ENCODE data around the gene SPRR2A. TPM values are rescaled to one million over a fixed set of nuclear protein-coding genes. Genes with fewer than 3 reads are reported as not detected.
"Not testable (repeated sequence)": the region's sequence is repeated elsewhere in the genome, so short reads cannot be mapped to it uniquely, and the experiment has no call there.

SPRR2A gene
- total RNA-seq, 1 donor, result not detected

DNA sequence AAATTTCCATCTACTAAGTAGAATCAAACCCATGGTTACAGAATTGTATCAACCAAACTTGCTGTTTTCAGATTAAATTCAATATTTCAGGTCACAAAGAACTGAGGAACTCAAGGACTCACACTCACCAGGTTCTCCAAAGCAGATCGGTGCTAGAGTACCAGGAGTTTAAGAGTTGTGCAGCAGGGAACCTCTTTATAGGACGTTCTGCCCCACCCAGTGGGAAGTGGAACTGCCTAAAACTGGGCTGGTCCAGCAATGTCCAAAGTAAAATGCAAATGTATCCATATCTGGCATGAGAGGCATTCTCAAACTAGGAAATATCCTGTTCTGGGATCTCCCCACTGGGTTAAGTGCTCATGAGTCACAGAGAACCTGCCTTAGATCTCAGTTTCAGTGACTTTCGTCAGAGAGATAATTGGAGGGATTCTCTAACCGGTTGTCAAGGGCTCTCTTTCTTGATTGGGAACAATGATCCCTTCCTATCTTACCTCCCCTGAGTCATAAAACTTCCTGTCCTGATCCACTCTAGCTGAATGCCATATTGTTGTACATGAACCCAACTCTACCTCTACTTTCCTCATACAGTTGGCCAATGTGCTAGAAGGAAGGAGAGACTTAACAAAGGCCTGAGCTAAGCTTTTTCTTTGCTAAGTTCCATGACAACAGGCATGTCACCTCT is 16.2 kb downstream of the SPRR2A start, which contains the start of gene SPRR2D:
Gene SPRR2D, minus strand, starts transcription at position 171 of the 682 bp plus-strand sequence. CDS start 774 bp downstream, outside the sequence.
- Histone ChIP-seq H3K9me3 (ENCODE audit: low read depth, low read length) (no peaks in the 10 kb centered on the region), H3K27me3 (ENCODE audit: insufficient read depth, low read length) (peaks cover 9% of the 10 kb centered on the region), H3K4me3 (ENCODE audit: low read length) (no peak within 1 kb of the TSS)

DNA sequence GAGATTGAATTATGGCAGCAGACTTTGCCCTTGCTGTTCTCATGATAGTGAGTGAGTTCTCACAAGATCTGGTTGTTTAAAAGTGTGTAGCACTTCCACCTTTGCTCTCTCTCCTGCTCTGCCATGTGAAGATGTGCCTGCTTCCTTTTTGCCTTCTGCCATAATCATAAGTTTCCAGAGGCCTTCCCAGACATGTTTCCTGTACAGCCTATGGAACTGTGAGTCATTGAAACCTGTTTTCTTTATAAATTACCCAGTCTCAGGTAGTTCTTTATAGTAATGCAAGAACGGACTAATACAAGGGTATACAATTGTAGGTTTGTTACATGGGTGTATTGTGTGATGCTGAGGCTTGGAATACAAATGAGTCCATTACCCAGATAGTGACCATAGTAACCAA is 22.1 kb downstream of the SPRR2A start:
- Histone ChIP-seq H3K4me1 (ENCODE audit: insufficient read depth, low read length) (no peaks in the 10 kb centered on the region), H3K9me3 (ENCODE audit: low read depth, low read length) (no peaks in the 10 kb centered on the region), H3K4me3 (ENCODE audit: low read length) (no peak overlapping the region), H3K27me3 (ENCODE audit: insufficient read depth, low read length) (no peaks in the 10 kb centered on the region)

More for the DNA sequence above, 16.2 kb downstream of the SPRR2A start, which contains the start of gene SPRR2D:
- H3K4me1 ChIP-seq (ENCODE audit: insufficient read depth, low read length), result no peaks in the 10 kb centered on the region

DNA sequence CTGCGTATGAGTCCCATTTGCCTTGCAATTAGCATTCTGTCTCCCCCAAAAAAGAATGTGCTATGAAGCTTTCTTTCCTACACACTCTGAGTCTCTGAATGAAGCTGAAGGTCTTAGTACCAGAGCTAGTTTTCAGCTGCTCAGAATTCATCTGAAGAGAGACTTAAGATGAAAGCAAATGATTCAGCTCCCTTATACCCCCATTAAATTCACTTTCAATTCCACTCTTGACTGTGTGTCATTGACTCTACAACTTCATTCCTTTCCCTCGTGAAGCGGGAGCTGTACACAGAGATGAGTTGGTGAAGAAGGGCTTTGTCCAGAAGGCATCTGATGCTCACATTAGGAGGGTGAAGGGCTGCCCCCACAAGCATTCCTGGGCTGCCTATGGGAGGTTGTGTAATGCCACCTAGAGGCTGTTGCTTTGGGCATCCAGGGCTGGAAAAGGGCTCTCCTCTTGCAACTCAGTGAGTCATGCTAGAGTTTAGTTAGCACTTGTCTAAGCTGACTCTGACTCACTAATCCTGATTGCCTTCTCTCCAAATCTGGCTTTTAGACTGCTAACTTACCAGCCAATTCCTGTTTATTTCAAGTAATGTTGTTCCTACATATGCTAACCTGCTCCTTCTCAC is 24.5 kb downstream of the SPRR2A start:
- Histone ChIP-seq H3K27me3 (ENCODE audit: insufficient read depth, low read length) (no peaks in the 10 kb centered on the region), H3K4me1 (ENCODE audit: insufficient read depth, low read length) (no peaks in the 10 kb centered on the region), H3K9me3 (ENCODE audit: low read depth, low read length) (no peaks in the 10 kb centered on the region), H3K4me3 (ENCODE audit: low read length) (no peak overlapping the region)

DNA sequence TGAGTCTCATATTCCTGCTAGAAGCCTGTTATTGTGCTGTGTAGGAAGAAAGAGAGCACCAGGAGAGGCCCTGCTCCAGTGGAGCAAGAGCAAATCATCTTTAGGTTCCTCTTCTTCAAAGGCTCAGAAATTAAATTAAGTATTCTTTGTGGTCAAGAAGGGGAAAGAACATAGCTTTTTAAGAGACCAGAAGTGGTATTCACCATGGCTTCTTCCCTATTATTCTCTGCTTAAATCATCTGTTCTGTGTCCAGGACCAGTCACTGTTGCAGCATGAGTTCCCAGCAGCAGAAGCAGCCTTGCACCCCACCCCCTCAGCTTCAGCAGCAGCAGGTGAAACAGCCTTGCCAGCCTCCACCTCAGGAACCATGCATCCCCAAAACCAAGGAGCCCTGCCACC is 25.2 kb downstream of the SPRR2A start:
- no peaks in the 10 kb centered on the region for H3K27me3 ChIP-seq (ENCODE audit: insufficient read depth, low read length)
- no peaks in the 10 kb centered on the region for H3K9me3 ChIP-seq (ENCODE audit: low read depth, low read length)
- no peak overlapping the region for H3K4me3 ChIP-seq (ENCODE audit: low read length)
- no peaks in the 10 kb centered on the region for H3K4me1 ChIP-seq (ENCODE audit: insufficient read depth, low read length)

DNA sequence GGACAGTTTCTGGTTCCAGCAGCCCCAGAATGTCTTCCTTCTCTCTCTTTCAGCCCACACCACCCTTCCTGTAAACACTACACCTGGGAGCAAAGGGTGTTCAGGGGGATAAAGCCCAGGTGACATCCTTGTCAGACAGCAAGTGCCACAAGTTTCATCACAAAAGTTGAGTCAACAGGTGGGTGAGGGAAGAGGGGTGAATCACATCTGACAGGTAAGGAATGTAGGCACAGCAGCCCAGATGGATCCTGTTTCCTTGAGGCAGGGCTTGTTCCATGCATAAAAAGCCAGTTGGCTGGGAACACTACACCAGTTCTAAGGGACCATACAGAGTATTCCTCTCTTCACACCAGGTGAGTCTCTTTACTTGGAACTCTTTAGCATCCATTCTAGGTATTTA is 26.4 kb downstream of the SPRR2A start, which contains the start of gene SPRR1B:
Gene SPRR1B, plus strand, starts transcription at position 309 of the 400 bp plus-strand sequence. CDS start 1,143 bp downstream, outside the sequence.
- H3K4me1 ChIP-seq (ENCODE audit: insufficient read depth, low read length), result no peaks in the 10 kb centered on the region
- no peak within 1 kb of the TSS for H3K4me3 ChIP-seq (ENCODE audit: low read length)
- H3K27me3 ChIP-seq (ENCODE audit: insufficient read depth, low read length), result no peaks in the 10 kb centered on the region
- no peaks in the 10 kb centered on the region for H3K9me3 ChIP-seq (ENCODE audit: low read depth, low read length)

DNA sequence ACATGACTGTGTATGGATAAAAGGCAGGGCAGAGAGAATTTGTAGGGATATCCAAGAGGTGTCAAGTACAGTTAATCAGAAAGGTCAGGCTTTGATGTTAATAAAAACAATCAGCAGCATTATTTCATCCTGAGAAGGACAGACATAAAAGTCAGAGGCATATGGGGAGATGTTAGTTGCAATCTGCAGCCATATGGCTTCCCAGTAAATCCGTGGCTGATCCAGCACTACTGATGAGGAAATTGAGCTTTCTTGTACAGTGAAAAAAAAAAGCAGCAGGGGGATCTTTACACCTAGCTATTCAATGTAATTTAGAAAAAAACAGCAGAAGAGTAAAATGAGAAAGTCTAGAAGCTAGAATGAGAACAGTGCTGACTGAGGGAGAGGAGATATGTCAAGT is 28.5 kb downstream of the SPRR2A start:
- Histone ChIP-seq H3K27me3 (ENCODE audit: insufficient read depth, low read length) (no peaks in the 10 kb centered on the region), H3K4me3 (ENCODE audit: low read length) (no peak overlapping the region), H3K9me3 (ENCODE audit: low read depth, low read length) (no peaks in the 10 kb centered on the region), H3K4me1 (ENCODE audit: insufficient read depth, low read length) (no peaks in the 10 kb centered on the region)

DNA sequence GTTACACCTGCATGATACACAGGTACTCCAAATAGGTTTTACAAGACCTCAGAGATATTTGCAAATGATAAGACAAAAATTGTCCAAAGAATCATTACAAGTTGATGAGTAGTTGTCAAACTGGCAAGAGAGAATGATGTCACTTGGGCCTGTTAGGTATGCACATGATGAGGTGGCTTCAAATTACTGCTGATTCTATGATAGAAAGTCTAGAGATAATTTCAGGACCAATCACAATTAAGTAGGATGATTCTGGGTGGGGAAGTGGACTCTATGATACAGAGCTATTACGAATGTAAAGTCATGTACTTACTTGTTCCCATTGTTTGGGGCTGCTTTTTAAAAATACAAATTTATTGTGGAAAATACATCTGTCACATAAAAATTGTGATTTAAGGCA is 31.5 kb downstream of the SPRR2A start:
- Histone ChIP-seq H3K4me1 (ENCODE audit: insufficient read depth, low read length) (no peaks in the 10 kb centered on the region), H3K4me3 (ENCODE audit: low read length) (no peak overlapping the region), H3K9me3 (ENCODE audit: low read depth, low read length) (no peaks in the 10 kb centered on the region), H3K27me3 (ENCODE audit: insufficient read depth, low read length) (no peaks in the 10 kb centered on the region)

DNA sequence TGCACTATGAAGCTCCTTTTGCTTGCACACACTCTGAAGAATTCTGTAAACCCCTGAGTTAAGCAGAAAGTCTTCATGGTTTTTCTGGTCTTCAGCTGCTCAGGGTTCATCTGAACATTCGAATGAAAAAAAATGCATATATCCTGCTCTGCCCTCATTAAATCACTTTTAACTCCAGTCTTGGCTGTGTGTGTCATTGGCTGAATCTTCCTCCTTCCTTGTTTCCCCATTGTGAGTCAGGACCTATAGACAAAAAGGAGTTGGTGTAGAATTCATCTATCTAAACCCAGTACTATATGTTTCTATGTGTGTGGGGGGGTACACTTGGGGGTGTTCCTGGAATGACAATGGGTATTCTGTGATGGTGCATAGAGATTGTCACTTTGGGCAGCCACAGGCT is 32.9 kb downstream of the SPRR2A start:
- Histone ChIP-seq H3K9me3 (ENCODE audit: low read depth, low read length) (no peaks in the 10 kb centered on the region), H3K4me3 (ENCODE audit: low read length) (no peak overlapping the region), H3K27me3 (ENCODE audit: insufficient read depth, low read length) (no peaks in the 10 kb centered on the region), H3K4me1 (ENCODE audit: insufficient read depth, low read length) (no peaks in the 10 kb centered on the region)

DNA sequence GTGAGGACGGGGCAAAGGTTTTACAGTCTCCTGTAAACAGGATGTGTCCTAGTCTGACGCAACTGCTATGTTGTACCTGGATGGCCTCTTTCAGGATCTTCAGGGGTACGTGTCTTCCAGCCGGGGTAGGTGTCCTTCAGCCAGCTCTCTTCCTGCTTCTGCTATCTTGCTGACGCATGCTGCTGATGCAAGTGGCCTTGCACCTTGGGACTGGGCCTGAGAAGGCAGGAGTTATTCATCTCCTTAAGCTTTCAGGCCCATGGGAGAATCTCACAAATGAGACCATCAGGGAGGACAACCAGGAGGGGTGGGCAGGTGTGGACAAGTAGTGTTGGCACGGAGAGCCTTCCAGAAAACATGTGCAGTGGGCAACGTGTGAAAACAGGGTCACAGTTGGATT is 34.2 kb downstream of the SPRR2A start:
- Histone ChIP-seq H3K9me3 (ENCODE audit: low read depth, low read length) (no peaks in the 10 kb centered on the region), H3K4me1 (ENCODE audit: insufficient read depth, low read length) (no peaks in the 10 kb centered on the region), H3K27me3 (ENCODE audit: insufficient read depth, low read length) (no peaks in the 10 kb centered on the region), H3K4me3 (ENCODE audit: low read length) (no peak overlapping the region)

DNA sequence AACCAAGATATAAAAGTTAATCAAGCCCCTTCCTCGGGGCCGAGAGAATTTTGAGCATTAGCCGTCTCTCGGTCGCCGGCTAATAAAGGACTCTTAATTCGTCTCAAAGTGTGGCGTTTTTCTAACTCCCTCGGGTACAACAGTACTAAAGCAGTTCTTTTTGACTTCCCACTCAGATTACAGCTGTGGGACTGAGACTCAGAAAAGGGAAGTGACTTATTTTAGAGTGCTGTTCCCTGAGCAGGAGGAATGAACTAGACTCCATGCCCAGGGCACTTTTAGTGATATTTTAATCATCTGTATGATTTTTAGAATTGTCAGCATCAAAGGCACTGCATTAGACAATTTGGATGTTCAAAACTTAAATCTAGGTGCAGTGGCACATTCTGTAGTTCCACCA is 35.0 kb downstream of the SPRR2A start:
- H3K4me3 ChIP-seq (ENCODE audit: low read length); H3K27me3 ChIP-seq (ENCODE audit: insufficient read depth, low read length); H3K4me1 ChIP-seq (ENCODE audit: insufficient read depth, low read length); H3K9me3 ChIP-seq (ENCODE audit: low read depth, low read length): not testable (repeated sequence)

DNA sequence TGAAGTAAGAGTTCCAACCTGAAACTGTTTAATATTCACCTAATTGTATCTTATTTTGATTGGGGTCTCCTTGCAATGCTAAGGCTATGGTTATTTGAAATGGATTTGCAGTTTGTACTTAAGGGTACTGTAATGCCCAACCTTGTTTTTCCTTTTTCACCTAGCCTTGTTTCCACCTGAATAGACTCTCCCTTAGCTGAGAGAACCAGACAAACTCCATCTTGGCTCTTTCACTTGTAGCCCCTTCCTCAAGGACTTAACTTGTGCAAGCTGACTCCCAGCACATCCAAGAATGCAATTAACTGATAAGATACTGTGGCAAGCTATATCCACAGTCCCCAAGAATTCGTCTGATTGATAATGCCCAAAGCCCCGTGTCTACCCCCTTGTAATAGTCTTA is 35.5 kb downstream of the SPRR2A start:
- not testable (repeated sequence) for H3K9me3 ChIP-seq (ENCODE audit: low read depth, low read length); H3K4me3 ChIP-seq (ENCODE audit: low read length); H3K27me3 ChIP-seq (ENCODE audit: insufficient read depth, low read length); H3K4me1 ChIP-seq (ENCODE audit: insufficient read depth, low read length)

DNA sequence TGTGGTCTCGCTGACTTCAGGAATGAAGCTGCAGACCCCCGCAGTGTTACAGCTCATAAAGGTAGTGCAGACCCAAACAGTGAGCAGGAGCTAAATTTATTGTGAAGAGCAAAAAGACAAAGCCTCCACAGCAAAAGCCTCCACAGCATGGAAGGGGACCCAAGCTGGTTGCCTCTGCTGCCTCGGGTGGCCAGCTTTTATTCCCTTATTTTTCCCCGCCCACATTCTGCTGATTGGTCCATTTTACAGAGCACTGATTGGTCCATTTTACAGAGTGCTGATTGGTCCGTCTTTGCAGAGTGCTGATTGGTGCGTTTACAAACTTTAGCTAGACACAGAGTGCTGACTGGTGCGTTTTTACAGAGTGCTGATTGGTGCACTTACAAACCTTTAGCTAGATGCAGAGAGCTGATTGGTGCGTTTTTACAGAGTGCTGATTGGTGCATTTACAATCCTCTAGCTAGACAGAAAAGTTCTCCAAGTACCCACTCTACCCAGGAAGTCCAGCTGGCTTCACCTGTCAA is 46.0 kb downstream of the SPRR2A start:
- H3K9me3 ChIP-seq (ENCODE audit: low read depth, low read length); H3K27me3 ChIP-seq (ENCODE audit: insufficient read depth, low read length); H3K4me1 ChIP-seq (ENCODE audit: insufficient read depth, low read length); H3K4me3 ChIP-seq (ENCODE audit: low read length): not testable (repeated sequence)

Other genes with a start within 250 kb of the SPRR2A start
- gene LCE1B, start 245.5 kb downstream of the SPRR2A start, total RNA-seq, result not detected
- not detected for gene LCE1A, start 230.0 kb downstream of the SPRR2A start, total RNA-seq
- not detected for gene LCE6A, start 214.7 kb downstream of the SPRR2A start, total RNA-seq
- not detected for gene LCE7A, start 197.5 kb downstream of the SPRR2A start, total RNA-seq
- gene SMCP, start 179.2 kb downstream of the SPRR2A start, total RNA-seq, result not detected
- gene IVL, start 149.0 kb downstream of the SPRR2A start, total RNA-seq, result not detected
- not detected for gene SPRR5, start 110.3 kb downstream of the SPRR2A start, total RNA-seq
- not detected for gene SPRR4, start 86.9 kb downstream of the SPRR2A start, total RNA-seq
- not detected for gene SPRR1A, start 73.4 kb downstream of the SPRR2A start, total RNA-seq
- not detected for gene SPRR3, start 55.8 kb downstream of the SPRR2A start, total RNA-seq
- gene SPRR1B, start 26.3 kb downstream of the SPRR2A start, total RNA-seq, result not detected
- not detected for gene SPRR2D, start 16.4 kb downstream of the SPRR2A start, total RNA-seq
- gene SPRR2B, start 14.1 kb upstream of the SPRR2A start, total RNA-seq, result not detected
- not detected for gene SPRR2E, start 37.0 kb upstream of the SPRR2A start, total RNA-seq
- gene SPRR2F, start 56.0 kb upstream of the SPRR2A start, total RNA-seq, result not detected
- not detected for gene SPRR2G, start 93.4 kb upstream of the SPRR2A start, total RNA-seq
- not detected for gene LELP1, start 145.9 kb upstream of the SPRR2A start, total RNA-seq
- not detected for gene PRR9, start 160.1 kb upstream of the SPRR2A start, total RNA-seq
- not detected for gene LORICRIN, start 202.2 kb upstream of the SPRR2A start, total RNA-seq

Measured in mononuclear cell (primary cell).